ENCODE results near the gene RBFOX2.
"Not testable (repeated sequence)": the region's sequence is repeated elsewhere in the genome, so short reads cannot be mapped to it uniquely, and the experiment has no call there.

Gene RBFOX2

DNA sequence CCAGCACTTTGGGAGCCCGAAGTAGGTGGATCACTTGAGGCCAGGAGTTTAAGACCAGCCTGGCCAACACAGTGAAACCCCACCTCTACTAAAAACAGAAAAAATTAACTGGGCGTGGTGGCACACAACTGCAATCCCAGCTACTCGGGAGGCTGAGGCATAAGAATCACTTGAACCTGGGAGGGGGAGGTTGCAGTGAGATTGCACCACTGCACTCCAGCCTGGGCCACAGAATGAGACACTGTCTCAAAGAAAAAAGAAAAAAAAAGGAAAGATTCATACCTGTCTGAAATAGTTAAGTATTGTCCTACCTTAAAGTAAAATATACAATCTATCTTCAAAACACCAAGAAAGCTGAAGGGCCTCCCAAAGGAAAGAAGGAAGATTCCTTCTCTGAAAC, 20.1 kb downstream of the RBFOX2 start:
- no peak for DNase-seq (ENCODE audit: low read depth)

DNA sequence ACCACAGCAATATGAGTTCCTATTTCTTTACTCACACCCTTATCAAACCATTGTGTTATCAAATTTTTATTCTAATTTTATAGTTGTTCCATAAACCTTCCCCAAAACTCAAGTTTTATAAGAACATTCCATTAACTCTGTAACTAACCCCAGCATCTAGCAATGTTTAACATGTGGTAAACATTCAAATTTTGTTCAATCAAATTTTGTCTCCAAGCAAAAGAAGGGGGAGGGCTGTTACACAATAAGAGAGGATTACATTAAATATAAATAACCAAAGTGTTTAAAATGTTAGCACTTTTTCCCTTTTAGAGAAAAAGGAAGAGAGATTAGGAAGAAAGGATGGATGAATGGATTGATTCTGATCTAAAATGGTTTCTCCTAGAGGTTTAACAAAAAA, 20.5 kb downstream of the RBFOX2 start:
- DNase-seq (ENCODE audit: low read depth): no peak

DNA sequence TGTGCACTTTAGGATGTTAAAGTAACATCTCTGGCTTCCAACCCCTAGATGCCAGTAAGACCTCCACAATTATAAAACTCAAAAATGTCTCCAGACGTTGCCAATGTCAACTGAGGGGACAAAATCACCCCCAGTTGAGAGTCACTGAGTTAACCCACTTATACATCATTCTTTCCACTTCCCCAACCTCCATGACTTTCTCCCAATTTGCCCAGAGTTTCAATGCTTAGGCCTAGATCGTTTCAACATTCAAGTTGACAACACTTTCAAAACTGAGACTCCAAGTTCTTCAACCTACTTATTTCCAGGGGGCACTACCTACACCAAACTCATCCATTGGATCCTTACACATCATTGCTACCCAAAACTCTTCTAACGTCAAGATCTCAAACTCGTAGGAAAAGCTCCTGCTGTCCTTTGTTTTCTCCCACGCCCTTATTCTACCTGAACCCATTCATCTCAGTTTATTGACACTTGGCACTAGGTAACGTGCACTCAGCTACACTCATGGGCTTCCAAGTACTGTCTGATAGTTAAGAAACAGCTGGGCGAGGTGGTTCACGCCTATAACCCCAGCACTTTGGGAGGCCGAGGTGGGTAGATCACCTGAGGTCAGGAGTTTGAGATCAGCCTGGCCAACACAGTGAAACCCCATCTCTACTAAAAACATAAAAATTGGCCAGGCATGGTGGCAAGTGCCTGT, 24.5 kb downstream of the RBFOX2 start:
- DNase-seq (ENCODE audit: low read depth): no peak

DNA sequence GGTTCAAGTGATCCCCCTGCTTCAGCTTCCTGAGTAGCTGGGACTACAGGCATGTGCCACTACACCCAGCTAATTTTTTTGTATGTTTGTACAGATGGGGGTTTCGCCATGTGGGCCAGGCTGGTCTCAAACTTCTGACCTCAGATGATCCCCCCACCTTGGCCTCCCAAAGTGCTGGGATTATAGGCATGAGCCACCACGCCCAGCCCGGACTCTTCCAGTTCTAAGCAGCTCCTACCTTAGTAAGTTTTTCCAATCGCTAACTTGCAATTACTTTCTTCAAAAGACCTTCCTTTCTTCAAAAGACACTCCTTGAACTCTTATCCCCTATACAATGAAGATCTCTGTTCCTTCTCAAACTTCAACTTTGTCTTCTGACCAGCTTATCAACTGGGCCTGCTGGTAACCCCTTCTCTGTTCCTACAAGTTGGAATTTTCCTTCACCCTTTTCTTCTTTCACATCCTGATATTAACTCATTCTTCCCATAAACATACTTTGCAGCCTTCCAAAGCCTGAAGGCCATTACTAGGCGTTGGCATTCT, 25.8 kb downstream of the RBFOX2 start:
- DNase-seq (ENCODE audit: low read depth): no peak

DNA sequence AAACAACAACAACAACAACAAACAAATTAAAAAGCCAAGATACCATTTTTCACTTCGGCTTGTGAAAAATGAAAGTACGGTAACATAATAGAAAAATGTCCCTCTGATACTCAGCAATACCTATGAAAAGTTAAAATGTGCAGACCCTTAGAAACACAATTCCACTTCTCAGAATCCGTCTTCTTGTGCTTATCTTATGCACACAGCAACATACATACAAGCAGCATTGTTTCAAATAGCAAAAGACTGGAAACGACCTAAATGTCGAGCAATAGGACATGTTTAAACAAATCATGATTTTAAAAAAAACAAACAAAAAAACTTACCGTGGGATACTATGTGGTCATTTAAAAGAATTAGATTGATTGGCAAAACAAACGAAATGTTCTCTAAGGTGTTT, 26.5 kb downstream of the RBFOX2 start:
- DNase-seq (ENCODE audit: low read depth): no peak

DNA sequence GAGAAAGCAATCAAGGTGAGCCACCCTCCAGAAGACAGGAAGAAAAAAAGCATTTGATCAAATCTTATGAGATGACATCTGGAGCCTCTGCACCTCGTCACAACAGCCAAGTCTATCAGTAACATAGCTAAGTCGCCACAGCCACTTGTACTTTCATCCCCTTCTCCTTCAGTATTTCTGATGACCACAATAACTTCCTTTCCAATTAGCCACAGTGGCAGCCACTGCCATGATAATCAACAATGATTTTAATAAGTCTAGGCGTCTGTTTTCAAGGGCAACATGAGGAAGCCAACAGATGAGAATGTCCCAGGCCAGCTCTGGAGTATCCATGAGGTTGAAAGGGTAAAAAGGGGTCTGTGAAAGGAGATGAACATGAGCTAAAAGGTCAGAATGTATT, 29.9 kb downstream of the RBFOX2 start:
- no peak for DNase-seq (ENCODE audit: low read depth)

DNA sequence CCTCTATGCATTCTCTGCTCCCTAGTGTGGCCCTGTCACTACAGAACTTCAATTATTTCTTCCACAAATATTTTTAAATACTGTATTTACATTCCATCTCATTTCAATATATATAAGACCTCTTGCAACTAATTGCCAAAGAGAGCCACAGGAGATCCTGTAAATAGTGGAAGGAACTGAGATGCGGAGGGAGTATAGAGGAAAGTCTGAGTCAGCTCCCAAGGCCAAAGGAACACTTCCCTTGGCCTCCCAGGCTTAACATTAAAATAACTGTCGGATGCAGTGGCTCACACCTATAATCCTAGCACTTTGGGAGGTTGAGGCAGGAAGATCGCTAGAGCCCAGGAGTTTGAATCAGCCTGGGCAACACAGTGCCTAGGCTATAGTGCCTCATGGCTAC, 31.2 kb downstream of the RBFOX2 start:
- no peak for DNase-seq (ENCODE audit: low read depth)

DNA sequence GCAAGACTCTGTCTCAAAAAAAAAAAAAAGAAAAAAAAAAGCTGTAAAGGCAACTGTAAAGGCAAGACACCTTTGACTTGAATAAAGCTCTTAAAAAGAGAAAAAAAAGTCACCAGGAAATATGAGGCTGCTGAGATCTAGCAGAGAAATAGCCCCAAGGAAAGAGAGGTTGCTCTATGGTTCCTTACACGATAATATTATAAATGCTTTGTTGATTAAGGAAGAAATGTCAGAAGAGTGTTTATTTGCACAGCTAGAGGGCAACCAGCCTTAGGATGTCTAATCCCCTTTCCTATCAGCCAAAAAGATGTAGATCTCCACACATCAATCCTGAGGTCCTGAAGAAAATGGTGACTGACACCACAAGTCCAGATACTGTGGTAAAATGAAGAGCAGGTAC, 32.0 kb downstream of the RBFOX2 start:
- DNase-seq (ENCODE audit: low read depth): no peak

DNA sequence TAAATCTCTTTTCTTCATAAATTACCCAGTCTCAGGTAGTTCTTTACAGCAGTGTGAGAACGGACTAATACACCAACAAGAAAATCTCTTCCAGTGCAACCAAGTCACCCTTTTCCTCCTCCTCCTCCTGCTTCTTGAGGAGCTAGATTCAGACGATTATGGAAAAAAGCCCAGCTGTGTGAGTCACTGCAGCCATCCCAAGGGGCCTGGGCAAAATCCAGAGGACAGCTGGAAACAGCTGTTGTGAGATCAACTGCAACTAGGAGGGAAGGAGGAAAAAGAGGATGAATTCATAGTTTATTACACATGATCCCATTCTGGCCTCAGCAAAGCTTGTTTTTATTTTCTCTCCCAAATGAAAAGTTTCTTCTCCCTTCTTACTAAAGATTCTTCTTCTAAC, 32.9 kb downstream of the RBFOX2 start:
- DNase-seq (ENCODE audit: low read depth): no peak

DNA sequence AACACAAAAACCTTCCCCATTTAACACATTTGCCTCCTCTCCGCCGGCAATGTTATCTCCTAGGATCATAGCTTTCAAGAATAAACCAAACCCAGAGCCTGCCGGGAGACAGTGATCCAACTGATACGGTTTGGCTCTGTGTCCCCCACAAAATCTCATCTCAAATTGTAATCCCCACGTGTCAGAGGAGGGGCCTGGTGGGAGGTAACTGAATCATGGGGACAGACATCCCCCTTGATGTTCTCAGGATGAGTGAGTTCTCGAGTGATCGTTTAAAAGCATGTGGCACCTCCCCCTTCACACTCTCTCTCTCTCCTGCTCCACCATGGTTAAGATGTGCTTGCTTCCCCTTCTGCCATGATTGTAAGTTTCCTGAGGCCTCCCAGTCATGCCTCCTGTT, 33.3 kb downstream of the RBFOX2 start:
- DNase-seq (ENCODE audit: low read depth): no peak

DNA sequence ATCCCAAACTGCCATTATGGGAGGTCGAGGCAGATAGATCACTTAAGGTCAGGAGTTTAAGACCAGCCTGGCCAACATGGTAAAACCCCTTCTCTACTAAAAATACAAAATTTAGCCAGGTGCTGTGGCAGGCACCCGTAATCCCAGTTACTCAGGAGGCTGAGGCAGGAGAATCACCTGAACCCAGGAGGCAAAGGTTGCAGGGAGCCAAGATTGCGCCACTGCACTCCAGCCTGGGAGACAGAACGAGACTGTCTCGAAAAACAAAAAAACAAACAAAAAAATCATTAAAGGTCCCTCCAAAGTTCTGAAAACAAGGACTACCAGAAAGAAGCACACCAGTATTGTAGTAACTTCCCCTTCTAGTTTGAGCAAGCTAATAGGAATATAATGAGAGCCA, 34.9 kb downstream of the RBFOX2 start:
- not testable (repeated sequence) for DNase-seq (ENCODE audit: low read depth)

DNA sequence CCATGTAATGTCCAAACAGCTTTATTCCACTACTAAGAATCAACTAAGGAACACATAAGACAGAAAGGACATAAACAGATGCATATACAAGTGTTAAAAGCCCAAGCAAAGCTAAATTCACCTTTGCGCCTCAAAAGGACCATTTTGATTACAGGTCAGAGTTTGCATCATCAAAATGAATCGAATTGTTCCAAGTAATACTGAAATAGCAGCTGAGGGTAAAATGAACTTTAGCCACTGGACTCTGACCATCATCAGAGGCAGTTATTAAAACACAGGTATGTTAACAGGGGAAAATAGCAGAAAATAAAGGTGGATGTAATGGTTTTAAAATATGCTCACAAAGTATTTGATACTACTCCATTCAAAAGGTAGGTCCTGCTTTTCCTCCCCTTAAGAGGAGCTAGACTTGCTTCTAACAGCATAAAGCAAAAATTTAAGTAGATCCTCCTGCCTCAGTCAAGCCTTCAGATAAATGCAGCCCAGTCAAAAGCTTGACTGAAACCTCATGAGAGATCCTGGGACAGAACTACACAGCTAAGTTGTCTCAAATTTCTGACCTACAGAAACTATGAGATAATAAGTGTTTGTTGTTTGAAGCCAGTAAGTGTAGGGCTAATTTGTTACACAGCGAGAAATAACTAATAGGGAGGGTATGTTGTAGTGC, 35.4 kb downstream of the RBFOX2 start:
- no peak for DNase-seq (ENCODE audit: low read depth)

DNA sequence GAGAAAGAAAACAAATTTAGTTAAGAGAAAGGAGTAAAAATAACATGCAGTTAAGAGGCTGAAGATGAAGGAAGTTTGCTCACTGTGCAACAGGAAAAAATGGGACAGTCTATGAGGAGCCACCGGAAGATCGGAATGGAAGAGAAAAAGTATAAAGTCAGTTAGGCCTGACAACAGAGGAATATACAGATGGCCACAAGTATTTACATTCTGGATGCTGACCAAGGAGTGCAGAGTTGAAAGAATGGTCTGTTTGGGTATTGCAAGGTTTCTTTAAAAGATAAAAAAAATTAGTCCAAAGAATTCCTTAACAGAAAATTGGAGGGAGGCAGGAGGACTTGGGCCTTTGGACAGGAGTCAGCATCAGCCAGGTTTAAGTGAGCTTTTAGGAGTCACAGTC, 37.5 kb downstream of the RBFOX2 start:
- no peak for DNase-seq (ENCODE audit: low read depth)

DNA sequence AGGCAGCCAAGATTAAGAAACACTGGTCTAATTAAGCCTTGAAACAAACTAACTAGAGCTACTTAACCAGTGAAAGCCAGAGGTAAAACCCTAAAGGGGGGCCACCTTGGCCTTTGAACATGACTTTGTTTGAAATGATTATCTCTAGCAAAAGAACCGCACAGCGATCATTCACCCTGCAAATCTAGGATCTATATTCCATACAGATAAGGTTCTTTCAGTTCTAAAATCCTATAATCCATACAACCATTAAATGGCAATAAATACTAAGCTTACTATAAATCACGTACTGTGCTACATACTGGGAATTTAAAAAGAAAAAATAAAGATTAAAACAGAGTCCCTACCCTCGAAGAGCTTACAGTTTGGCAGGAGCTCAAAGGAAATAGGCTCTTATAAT, 40.6 kb downstream of the RBFOX2 start:
- DNase-seq (ENCODE audit: low read depth): no peak

DNA sequence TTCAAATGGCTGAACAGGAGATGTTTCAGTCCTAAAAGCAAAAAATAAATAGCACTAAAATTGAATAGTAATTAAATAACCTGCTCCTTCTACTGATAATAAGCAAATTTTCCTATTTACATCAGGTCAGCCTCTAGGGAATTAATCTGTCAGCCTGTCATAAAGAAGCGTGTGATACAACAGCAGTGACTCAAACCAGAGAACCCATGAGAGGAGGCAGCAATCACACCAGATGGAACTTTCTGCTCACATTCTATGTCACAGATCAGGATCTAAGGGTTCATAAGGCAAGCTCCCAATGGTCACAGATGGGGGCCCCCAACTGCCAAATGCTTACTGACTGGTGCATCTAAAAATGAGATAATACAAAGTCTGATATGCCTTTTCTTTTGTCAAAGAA, 41.1 kb downstream of the RBFOX2 start:
- no peak for DNase-seq (ENCODE audit: low read depth)

DNA sequence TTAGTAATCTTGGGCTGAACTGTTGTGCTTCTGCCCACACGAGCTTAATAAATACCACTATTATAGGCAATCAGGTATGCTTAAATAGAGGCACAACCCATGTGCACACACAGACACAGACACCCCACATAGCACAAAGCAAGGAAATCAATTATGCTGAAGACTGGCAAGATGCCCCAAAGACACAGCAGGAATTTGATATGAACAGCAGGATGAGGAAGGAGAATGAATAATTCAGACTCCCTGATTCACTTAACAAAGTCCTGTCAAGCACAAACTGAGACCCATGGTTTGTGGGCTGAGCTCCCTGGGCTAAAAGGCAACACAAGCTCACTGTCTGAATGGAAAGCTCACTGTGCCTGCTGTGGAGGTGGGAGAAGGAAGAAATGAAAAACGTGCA, 42.5 kb downstream of the RBFOX2 start:
- DNase-seq (ENCODE audit: low read depth): no peak

DNA sequence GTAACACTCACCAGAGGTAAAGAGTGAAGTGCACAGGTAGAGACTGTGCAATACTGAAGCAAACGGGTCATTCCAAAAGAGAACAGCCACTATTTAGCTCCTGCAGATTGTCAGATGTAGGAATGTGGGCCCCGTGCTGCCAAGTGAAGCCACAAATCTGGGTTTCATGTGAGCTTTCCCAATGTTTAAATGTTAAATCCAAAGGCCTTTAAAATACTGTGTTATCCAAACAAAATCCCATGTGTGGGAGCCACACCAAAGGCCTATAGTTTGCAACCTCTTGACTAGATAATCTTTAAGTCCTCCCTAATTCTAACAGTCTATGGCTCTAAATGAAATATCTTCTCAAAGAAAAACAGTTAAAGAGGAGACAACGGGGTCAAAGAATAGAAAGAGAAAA, 43.3 kb downstream of the RBFOX2 start:
- DNase-seq (ENCODE audit: low read depth): no peak

DNA sequence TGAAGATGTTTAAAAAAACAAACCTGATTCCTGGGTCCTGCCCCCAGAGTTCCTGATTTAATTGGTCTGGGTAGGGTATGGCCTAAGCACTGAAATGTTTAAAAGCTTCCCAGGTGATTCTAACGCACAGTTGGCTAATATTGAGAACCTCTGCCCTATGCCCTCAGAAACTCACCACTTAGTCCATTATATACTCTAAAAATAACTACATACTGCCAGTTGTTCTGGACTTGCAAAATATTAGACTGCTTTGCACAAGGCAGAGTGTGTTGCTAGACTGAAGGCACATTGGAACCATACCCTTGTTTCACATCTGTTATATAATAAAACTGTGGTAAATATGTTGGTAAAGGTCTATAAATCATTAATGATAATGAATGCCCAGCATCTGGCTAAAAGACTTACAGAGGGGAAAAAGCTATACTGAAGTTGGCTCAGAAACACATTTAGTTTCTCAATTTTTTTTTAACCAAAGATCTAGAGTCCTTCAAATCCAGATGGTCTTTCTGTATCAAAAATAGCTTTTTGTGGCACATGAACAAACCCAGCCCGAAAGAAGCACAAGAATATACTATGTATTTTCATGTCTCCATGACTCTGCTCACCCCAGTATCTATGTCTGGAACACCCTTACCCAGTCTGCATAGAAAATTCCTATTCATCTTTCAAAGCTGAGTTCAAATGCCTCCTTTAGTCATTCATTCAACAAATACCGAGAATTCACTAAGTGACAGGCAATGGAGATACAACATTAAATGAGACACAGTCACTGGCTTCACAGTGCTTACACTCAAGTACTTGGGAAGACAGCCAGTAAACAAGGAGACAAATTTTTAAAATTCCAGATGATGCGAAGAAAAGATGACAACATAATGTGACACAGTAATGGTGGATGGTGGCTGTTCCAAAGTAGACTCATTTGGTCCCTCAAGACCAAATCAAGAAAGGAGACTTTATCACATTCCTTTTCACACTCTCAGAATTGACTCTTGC, 44.1 kb downstream of the RBFOX2 start:
- DNase-seq (ENCODE audit: low read depth): no peak

DNA sequence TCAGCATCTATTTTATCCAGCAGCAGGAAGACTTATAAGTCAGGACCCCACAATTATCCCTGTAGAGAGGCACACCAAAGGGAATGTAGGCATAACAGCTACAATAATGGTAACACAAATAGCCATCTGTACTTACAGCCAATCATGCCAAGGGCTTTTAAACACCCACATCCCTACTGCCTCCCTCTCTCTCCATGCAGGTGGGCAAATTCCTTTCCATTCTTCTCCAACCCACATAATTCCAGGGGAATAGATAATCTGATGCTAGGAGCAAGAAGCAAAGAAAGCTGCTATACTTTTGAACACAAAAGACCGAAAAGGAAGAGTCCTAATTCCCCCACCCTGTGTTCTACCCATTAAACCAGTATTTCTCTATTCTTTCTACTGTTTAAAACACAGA, 46.7 kb downstream of the RBFOX2 start:
- DNase-seq (ENCODE audit: low read depth): no peak

DNA sequence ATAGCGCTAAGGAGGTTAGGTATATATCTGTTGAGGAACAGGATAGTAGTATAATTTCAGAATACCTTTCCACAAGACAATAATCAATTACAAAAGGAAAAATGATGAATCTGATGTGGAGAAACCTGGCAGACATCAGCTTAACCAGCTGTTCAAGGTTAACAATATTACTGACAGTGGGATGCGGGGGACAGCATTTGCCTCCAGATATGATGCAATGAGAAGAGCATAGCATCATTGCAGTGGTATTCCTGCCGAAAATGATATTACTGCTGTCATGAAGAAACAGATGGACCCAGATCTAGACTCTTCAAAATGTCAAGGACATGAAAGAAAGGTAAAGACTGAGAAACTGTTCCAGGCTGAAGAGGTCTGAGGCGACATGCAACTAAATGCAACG, 49.7 kb downstream of the RBFOX2 start:
- DNase-seq (ENCODE audit: low read depth): no peak

DNA sequence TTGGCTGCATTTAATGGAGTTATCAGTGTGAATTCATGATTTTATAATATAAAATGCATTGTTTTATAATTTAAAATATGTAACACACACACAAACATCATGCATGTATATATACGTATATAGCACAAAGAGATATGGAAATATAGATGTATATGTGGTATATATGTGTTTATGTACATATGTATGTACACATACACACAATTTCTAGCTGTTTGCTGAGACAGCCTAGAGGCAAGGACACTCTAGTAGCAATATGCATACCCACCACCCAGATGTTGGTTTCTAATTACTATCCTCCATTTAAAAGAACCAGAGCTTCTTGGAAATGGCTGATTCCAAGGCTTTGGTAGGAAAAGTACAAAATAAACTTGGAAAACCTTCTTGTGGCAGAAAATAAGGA, 50.4 kb downstream of the RBFOX2 start:
- no peak for DNase-seq (ENCODE audit: low read depth)

DNA sequence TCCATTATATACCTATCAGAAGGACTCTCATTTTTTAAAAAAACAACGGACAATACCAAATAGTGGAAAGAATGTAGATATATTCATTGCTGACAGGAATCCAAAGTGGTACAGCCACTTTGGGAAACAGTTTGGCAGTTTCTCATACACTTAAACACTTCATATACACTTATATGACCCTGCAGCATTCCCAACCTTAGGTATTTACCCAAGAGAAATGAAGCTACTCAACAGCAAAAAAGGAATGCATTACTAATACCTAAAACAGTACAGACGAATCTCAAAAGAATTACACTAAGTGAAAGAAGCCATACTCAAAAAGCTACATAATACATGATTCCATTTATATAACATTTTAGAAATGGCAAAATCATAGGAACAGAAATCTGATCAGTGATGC, 51.5 kb downstream of the RBFOX2 start:
- no peak for DNase-seq (ENCODE audit: low read depth)

DNA sequence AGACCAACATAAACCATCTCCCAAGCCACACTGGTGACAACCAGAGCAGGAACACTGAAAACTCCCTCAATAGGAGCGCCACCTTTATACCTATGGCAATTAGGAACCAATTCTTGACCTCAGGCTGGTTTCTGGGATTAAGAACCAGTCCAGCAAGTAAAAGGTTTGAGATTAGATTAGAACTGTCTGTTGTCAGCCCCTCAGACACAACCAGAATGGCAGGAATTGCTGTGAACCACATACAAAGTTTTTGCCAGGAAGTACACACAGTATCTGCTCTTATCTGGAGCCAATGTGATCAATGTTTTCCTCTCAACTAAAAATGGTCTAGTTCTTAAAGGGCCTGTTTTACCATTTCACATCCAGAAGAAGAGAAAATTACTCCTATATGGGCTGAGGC, 55.2 kb downstream of the RBFOX2 start:
- no peak for DNase-seq (ENCODE audit: low read depth)
